ENCODE results near the gene EXD3. TPM values are rescaled to one million over a fixed set of nuclear protein-coding genes. Genes with fewer than 3 reads are reported as not detected.

The EXD3 gene
- total RNA-seq (2022; extraction: Qiagen RNA extraction; ENCODE audit: low read depth), result 5.5 to 6.9 TPM (median 6.3 TPM) in 5 replicates

GRCh38 chr9:137422604-137423513 is at the start of gene EXD3, which contains the start of gene NOXA1:
TSS of gene EXD3 (minus strand) at chr9:137423162. CDS start at chr9:137395357, 27,805 bp downstream.
TSS of gene NOXA1 (plus strand) at chr9:137423393. CDS start at chr9:137423530, 137 bp downstream.

GRCh38 chr9:137459152-137459600 is 36.2 kb upstream of the EXD3 start, which contains the start of gene NSMF:
TSS of gene NSMF (minus strand) at chr9:137459334. CDS start at chr9:137459102, 232 bp downstream.

GRCh38 chr9:137441289-137441934 is 18.4 kb upstream of the EXD3 start, which contains the start of gene ENTPD8:
TSS of gene ENTPD8 (minus strand) at chr9:137441357. CDS start at chr9:137438285, 3,072 bp downstream.

GRCh38 chr9:137302118-137302448 is 120.9 kb downstream of the EXD3 start, which contains the start of gene NRARP:
TSS of gene NRARP (minus strand) at chr9:137302271. CDS start at chr9:137301928, 343 bp downstream.

GRCh38 chr9:137277329-137278041 is 145.5 kb downstream of the EXD3 start, which contains the start of gene TOR4A:
TSS of gene TOR4A (plus strand) at chr9:137277726. CDS start at chr9:137278690, 964 bp downstream.

Other genes with a start within 250 kb of the EXD3 start
- gene ANAPC2, start 234.6 kb downstream of the EXD3 start, total RNA-seq (2022; extraction: Qiagen RNA extraction; ENCODE audit: low read depth), result 24.3 to 40.2 TPM (median 35.5 TPM) in 5 replicates
- 108 to 146 TPM (median 135 TPM) in 5 replicates for gene SSNA1, start 234.5 kb downstream of the EXD3 start, total RNA-seq (2022; extraction: Qiagen RNA extraction; ENCODE audit: low read depth)
- 6.0 to 10.7 TPM (median 9.6 TPM) in 5 replicates for gene TPRN, start 222.4 kb downstream of the EXD3 start, total RNA-seq (2022; extraction: Qiagen RNA extraction; ENCODE audit: low read depth)
- 32.6 to 45.1 TPM (median 44.4 TPM) in 5 replicates for gene TMEM203, start 217.5 kb downstream of the EXD3 start, total RNA-seq (2022; extraction: Qiagen RNA extraction; ENCODE audit: low read depth)
- 12.5 to 19.9 TPM (median 19.0 TPM) in 5 replicates for gene NDOR1, start 217.5 kb downstream of the EXD3 start, total RNA-seq (2022; extraction: Qiagen RNA extraction; ENCODE audit: low read depth)
- gene RNF208, start 200.9 kb downstream of the EXD3 start, total RNA-seq (2022; extraction: Qiagen RNA extraction; ENCODE audit: low read depth), result 1.2 to 2.7 TPM (median 1.8 TPM) in 5 replicates
- gene CYSRT1, start 198.0 kb downstream of the EXD3 start, total RNA-seq (2022; extraction: Qiagen RNA extraction; ENCODE audit: low read depth), result 3.2 to 4.2 TPM (median 3.6 TPM) in 5 replicates
- gene RNF224, start 195.7 kb downstream of the EXD3 start, total RNA-seq (2022; extraction: Qiagen RNA extraction; ENCODE audit: low read depth), result 0.08 to 0.16 TPM (median 0.14 TPM) in 5 replicates
- gene SLC34A3, start 192.3 kb downstream of the EXD3 start, total RNA-seq (2022; extraction: Qiagen RNA extraction; ENCODE audit: low read depth), result 0.07 to 0.14 TPM (median 0.11 TPM) in 4 of 5 replicates, not detected in the other
- gene TUBB4B, start 181.9 kb downstream of the EXD3 start, total RNA-seq (2022; extraction: Qiagen RNA extraction; ENCODE audit: low read depth), result 639 to 790 TPM (median 684 TPM) in 5 replicates
- not detected in 5 replicates for gene STPG3, start 171.9 kb downstream of the EXD3 start, total RNA-seq (2022; extraction: Qiagen RNA extraction; ENCODE audit: low read depth)
- gene NELFB, start 167.8 kb downstream of the EXD3 start, total RNA-seq (2022; extraction: Qiagen RNA extraction; ENCODE audit: low read depth), result 44.5 to 62.3 TPM (median 53.7 TPM) in 5 replicates
- gene TOR4A, start 145.4 kb downstream of the EXD3 start, total RNA-seq (2022; extraction: Qiagen RNA extraction; ENCODE audit: low read depth), result 18.6 to 28.5 TPM (median 28.1 TPM) in 5 replicates
- gene NRARP, start 120.9 kb downstream of the EXD3 start, total RNA-seq (2022; extraction: Qiagen RNA extraction; ENCODE audit: low read depth), result 3.5 to 5.6 TPM (median 5.4 TPM) in 5 replicates
- 0.66 to 1.7 TPM (median 1.4 TPM) in 5 replicates for gene NOXA1, start 231 bp upstream of the EXD3 start, total RNA-seq (2022; extraction: Qiagen RNA extraction; ENCODE audit: low read depth)
- 0.13 to 0.40 TPM (median 0.24 TPM) in 5 replicates for gene ENTPD8, start 18.2 kb upstream of the EXD3 start, total RNA-seq (2022; extraction: Qiagen RNA extraction; ENCODE audit: low read depth)
- 30.8 to 44.9 TPM (median 41.4 TPM) in 5 replicates for gene NSMF, start 36.2 kb upstream of the EXD3 start, total RNA-seq (2022; extraction: Qiagen RNA extraction; ENCODE audit: low read depth)
- 0.63 to 1.2 TPM (median 0.83 TPM) in 5 replicates for gene PNPLA7, start 127.2 kb upstream of the EXD3 start, total RNA-seq (2022; extraction: Qiagen RNA extraction; ENCODE audit: low read depth)
- gene MRPL41, start 128.7 kb upstream of the EXD3 start, total RNA-seq (2022; extraction: Qiagen RNA extraction; ENCODE audit: low read depth), result 39.5 to 86.1 TPM (median 78.7 TPM) in 5 replicates
- 24.3 to 29.5 TPM (median 27.4 TPM) in 5 replicates for gene DPH7, start 155.8 kb upstream of the EXD3 start, total RNA-seq (2022; extraction: Qiagen RNA extraction; ENCODE audit: low read depth)
- gene ZMYND19, start 167.3 kb upstream of the EXD3 start, total RNA-seq (2022; extraction: Qiagen RNA extraction; ENCODE audit: low read depth), result 39.3 to 55.6 TPM (median 51.0 TPM) in 5 replicates
- gene ARRDC1, start 182.5 kb upstream of the EXD3 start, total RNA-seq (2022; extraction: Qiagen RNA extraction; ENCODE audit: low read depth), result 20.8 to 29.0 TPM (median 24.6 TPM) in 5 replicates
- 34.9 to 47.4 TPM (median 43.7 TPM) in 5 replicates for gene EHMT1, start 195.8 kb upstream of the EXD3 start, total RNA-seq (2022; extraction: Qiagen RNA extraction; ENCODE audit: low read depth)

Data from A549 treated with DMSO at 1 μM for 4 hours (cell line).